ENCODE data around the gene SMIM36.

Gene SMIM36

DNA sequence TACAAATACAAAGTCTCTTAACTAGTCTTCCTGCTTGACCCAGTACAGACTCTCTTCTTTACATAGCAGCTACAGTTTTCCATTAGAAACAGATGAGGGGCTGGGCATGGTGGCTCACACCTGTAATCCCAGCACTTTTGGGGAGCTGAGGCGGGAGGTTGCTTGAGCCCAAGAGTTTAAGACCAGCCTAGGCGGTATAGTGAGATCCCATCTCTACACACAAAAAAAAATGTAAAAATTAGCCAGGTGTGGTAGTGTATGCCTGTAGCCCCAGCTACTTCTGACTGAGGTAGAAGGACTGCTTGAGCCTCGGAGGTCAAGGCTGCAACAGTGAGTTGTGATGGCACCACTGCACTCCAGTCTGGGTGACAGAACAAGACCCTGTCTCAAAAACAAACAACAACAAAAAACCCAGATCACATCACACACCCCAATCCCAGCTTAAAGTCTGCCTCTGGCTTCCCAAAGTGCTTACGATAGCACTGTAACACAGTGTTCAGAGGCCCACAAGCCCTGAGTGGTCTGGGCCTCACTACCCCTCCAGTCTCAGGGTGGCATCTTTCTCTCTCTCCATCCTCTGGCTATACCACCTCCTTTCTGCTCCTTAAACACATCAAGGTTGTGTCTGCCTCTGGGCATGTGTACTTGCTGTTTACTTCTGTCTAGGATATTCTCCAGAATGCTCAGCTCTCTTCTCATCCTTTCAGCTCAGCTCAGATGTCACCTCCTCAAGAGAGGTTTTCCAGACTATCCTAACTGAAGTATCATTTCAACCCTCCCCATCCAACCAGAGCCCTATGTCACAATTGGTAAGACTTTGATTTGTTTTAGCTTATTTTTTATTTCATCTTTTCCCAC is 93.6 kb downstream of the SMIM36 start:
- TF ChIP-seq, protein P1, sequence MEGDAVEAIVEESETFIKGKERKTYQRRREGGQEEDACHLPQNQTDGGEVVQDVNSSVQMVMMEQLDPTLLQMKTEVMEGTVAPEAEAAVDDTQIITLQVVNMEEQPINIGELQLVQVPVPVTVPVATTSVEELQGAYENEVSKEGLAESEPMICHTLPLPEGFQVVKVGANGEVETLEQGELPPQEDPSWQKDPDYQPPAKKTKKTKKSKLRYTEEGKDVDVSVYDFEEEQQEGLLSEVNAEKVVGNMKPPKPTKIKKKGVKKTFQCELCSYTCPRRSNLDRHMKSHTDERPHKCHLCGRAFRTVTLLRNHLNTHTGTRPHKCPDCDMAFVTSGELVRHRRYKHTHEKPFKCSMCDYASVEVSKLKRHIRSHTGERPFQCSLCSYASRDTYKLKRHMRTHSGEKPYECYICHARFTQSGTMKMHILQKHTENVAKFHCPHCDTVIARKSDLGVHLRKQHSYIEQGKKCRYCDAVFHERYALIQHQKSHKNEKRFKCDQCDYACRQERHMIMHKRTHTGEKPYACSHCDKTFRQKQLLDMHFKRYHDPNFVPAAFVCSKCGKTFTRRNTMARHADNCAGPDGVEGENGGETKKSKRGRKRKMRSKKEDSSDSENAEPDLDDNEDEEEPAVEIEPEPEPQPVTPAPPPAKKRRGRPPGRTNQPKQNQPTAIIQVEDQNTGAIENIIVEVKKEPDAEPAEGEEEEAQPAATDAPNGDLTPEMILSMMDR (conservative IDR thresholded peaks at IDR 0.05; ENCODE audit: low read length) = no peak
- DNase-seq (ENCODE audit: low read depth) = no peak
- H3K4me3 ChIP-seq (ENCODE audit: low read length) = no peak overlapping the region

DNA sequence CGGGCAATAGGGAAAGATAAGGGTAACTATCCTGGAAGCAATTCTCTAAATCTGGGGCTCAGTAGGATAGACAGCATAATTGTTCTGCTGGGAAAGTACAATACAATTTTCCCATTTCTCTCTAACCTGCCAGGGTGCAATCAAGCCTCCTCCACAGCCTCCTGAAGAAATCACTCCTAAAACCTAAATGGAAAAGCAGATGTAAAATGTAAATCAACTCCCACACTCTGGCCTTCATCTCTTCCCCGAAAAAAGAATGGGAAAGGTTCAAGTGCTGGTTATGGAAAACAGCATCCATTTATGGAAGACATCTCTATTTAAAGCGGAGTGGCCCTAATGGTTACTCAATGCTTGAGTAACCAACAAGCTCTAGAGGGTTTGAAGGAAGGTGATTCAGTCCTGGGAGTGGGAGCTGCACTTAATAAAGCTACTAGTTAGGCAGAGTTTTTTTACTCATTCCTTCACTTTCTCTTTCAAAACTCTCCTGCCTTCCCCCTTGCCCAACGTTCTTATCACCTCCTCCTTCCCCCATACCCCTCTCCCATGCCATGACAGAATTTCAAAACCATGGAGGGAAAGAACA is 94.7 kb downstream of the SMIM36 start:
- DNase-seq (ENCODE audit: low read depth) = no peak
- TF ChIP-seq, protein P1 (conservative IDR thresholded peaks at IDR 0.05; ENCODE audit: low read length) = no peak
- no peak overlapping the region for H3K4me3 ChIP-seq (ENCODE audit: low read length)

DNA sequence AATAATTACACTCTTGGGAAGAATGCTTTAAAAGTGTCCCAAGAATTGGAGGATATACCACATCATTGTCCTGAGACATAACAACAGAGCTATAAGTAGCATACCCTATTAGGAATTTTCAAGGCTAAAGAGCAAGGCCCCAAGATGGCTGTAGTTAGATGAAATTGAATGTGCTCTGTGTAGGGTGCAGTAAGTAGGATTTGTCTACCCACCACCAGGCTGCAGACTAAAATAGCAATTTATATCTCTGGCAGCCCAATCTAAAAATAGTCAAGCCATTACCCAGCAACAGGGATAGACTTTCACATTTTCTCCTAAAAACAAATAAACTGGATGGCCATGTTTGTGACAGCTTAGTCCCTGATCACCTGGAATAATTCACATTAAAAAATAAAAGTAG is 95.3 kb downstream of the SMIM36 start:
- no peak overlapping the region for H3K4me3 ChIP-seq (ENCODE audit: low read length)
- TF ChIP-seq, protein P1 (conservative IDR thresholded peaks at IDR 0.05; ENCODE audit: low read length) = no peak
- DNase-seq (ENCODE audit: low read depth) = no peak

DNA sequence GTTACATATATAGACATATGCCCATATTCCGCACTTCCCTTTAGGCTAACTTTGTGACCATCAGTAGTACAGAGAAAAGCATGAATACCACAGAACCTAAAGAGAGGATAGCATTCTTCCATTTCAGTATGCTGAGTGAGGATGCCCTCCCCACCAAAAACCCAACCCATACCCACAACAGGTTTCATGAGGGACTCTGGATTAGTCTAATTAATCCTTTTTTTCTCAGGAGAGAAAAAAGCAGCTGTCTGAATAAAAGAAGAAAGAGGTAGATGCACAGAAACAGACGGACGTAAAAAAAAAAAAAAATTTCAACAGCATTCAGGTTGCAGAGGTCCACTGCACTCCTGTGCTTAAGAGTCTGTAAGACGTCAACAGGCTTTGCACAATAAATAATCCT is 96.3 kb downstream of the SMIM36 start:
- no peak for DNase-seq (ENCODE audit: low read depth)
- no peak overlapping the region for H3K4me3 ChIP-seq (ENCODE audit: low read length)
- TF ChIP-seq, protein P1 (conservative IDR thresholded peaks at IDR 0.05; ENCODE audit: low read length) = no peak

DNA sequence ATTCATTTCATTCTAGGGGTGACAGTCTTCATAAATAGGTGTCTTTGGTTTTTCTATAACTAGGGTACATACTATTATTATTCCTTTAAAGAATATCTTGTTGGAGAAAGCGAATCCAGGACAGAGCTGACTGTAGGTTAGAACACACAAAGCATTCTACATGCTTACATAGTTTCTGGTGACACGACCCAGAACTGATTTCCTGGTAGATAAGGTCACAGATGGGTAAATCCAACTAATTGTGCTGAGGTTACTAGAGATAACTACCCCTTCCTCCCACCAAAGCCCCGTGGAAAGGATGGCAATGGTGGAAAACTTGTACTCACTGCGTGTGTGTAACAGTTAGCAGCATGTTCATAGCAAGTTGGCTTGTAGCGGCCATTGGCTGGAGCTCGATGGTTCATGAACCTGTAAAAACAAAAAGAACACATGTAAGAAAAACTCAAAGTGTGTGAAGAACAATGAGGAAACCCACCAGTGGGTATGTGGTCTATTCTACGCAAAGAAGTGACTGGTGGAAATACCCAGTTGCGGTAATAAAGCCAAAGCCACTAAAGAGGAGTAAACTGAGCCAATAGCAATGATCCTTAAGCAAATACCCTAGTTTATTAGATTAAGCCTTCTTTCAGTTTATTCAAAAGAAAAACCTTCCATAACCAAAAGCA is 97.3 kb downstream of the SMIM36 start:
- no peak for DNase-seq (ENCODE audit: low read depth)
- H3K4me3 ChIP-seq (ENCODE audit: low read length) = no peak overlapping the region
- TF ChIP-seq, protein P1 (conservative IDR thresholded peaks at IDR 0.05; ENCODE audit: low read length) = no peak

DNA sequence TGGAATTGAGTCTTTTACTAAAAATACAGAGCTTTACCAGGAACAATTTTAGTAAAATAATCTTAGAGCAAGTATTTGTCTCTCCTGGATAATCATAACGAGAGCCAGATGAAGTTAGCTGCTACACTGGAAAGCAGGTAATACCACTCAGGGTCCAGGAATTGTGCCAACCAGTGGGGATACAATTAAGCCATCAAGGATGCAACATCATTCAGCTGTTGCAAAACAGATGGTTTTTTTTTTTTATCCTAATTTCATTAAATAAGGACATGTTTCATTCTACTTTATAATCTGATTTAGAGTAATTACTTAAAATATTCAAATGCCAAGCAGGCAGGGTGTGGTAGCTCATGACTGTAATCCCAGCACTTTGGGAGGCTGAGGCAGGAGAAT is 99.8 kb downstream of the SMIM36 start:
- no peak overlapping the region for H3K4me3 ChIP-seq (ENCODE audit: low read length)
- TF ChIP-seq, protein P1 (conservative IDR thresholded peaks at IDR 0.05; ENCODE audit: low read length) = no peak
- no peak for DNase-seq (ENCODE audit: low read depth)

Data from AG10803 (cell line).